HG03066 (cell line): ENCODE measurements around the gene CPED1.
"Not testable (repeated sequence)": the region's sequence is repeated elsewhere in the genome, so short reads cannot be mapped to it uniquely, and the experiment has no call there.

ENCODE experiments used
- ATAC-seq: cut with Tn5 transposase; IDR thresholded peaks from one replicate; pipeline ENCODE4 v1.9.1; 2021; ENCODE audit warnings: low read depth; ENCODE audit not compliant: unreplicated experiment

The CPED1 gene

GRCh38 chr7:121301446-121302213 is 313.1 kb downstream of the CPED1 start:
- no peak for ATAC-seq

DNA sequence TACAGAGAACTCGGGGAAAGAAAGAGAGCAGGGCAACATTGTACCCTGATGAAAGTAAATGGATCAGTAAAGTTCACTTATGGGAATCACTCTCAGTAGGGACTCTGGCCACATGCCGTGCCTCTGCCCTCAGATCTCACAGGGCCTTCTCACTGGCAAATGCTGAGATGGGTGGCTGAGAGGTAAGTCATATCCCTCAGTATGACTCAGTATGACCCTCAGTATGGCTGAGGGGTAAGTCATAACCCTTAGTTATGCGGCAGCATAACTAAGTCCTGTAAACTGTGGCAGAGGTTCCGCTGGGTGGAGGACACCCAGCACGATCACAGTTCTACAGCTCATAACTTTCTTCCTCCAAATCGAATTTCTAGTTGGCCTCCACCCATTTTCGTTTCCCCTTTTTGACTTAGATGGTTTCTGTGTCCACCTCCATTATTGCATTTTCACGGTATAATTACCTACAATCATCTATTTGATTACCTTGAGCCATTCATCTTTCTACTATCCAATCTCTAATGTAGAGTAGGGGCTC is 313.8 kb downstream of the CPED1 start:
- ATAC-seq: peak; percentile 67

DNA sequence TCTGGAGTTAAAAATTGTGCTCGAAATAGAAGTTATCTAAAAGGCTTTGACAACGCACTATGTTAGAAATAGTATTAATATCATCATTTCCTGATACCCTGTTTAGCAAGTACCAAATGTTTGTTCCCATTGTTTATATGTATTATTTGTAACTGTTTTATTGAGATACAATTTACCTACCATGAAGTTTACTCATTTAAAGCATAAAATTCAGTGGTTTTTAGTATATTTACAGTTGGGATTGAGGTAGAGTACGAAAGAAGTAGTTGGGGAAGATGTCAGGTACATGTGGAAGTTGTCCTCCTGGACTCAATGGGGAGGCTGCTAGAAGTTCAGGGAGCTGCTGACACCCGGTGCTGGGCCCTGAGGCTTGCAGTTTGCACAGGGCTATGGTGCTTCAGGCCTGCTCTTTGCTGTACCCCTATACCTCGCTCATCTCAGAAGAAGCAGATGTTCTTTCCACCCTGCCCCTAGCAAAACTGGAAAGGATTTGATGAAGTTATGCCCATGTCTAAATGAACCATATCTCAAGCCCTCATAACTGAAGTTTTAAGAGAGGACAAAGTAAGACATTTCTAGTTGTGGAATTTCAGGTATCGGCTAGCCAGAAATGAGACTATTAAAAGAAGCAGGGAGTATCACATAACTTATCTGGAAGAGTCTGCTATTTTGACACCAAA is 315.1 kb downstream of the CPED1 start:
- ATAC-seq: no peak

- no peak for ATAC-seq
Measured at GRCh38 chr7:121304102-121304658, 315.7 kb downstream of the CPED1 start.

GRCh38 chr7:121305109-121305508 is 316.6 kb downstream of the CPED1 start:
- no peak for ATAC-seq

GRCh38 chr7:121306565-121306964 is 318.1 kb downstream of the CPED1 start:
- ATAC-seq: no peak

- peak; percentile 41 for ATAC-seq
Measured at GRCh38 chr7:121307021-121307574, 318.6 kb downstream of the CPED1 start.

GRCh38 chr7:121313220-121313792 is 324.8 kb downstream of the CPED1 start:
- ATAC-seq: no peak

- ATAC-seq: peak; percentile 90
Measured at GRCh38 chr7:121313793-121314676, 325.5 kb downstream of the CPED1 start.

GRCh38 chr7:121315170-121315569 is 326.7 kb downstream of the CPED1 start:
- not testable (repeated sequence) for ATAC-seq

GRCh38 chr7:121322460-121322859 is 333.9 kb downstream of the CPED1 start:
- no peak for ATAC-seq

- ATAC-seq: no peak
Measured at GRCh38 chr7:121323515-121324302, 335.2 kb downstream of the CPED1 start.

GRCh38 chr7:121327671-121328070 is 339.2 kb downstream of the CPED1 start:
- no peak for ATAC-seq

DNA sequence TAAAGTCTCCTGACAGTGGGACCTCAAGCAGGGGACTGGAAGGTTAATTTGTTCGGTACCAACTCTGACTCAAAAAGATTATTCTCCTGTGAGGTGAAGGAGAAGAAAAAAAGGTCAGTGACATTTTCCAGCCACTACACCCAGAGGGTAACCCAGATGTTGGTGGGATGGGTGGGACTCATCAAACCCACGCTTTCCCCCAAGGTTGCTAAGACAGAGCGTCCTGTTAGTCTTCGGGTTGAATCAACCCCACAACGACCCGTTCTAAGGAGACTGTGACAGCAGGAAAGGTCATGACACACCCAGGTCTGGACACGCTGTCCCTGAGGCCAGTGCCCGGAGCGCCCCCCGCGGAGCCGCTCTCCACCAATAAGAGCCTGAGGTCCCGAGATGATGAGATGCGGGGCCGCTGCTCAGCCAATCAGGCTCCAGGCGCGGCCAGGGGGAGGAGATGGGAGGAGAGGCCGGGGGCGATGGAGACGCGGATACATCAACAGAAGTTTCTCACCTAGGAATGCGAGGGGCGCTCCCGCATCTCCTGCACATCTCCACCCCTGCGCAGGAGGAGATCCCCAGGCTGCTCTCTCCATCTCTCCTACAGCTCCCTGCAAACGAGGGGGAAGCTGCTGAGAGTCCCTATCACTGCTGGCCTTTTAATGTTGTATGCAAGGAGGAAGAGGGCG is 340.1 kb downstream of the CPED1 start, which contains the start of gene WNT16:
TSS of gene WNT16 (plus strand) at position 493 of the 683 bp plus-strand sequence. CDS start 293 bp downstream, outside the sequence.
- peak; percentile 11 for ATAC-seq

DNA sequence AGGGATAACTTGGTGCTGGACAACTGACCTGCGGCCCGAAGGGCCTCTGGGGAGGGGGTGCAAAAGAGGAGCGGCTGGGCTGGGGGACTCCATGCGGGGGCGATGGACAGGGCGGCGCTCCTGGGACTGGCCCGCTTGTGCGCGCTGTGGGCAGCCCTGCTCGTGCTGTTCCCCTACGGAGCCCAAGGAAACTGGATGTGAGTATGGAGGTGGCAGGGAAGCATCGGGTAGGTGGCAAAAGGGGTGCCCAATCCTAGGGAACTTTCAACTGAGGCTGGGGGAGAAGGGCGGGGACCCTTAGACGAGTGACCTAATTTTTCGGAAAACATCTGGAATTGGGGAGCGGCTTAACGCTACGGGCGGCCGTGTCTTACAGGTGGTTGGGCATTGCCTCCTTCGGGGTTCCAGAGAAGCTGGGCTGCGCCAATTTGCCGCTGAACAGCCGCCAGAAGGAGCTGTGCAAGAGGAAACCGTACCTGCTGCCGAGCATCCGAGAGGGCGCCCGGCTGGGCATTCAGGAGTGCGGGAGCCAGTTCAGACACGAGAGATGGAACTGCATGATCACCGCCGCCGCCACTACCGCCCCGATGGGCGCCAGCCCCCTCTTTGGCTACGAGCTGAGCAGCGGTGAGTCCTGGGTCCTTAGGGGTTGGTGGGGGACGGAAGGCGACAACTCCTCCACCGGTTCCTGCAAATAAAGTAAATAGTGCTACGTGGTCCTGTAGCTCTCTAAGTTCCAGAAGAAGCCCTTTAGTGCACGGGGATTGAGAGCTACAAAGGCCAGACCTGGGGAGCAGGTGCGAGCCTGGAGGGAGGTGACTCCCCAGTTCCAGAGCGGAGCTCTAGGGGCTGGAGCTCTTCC is 340.9 kb downstream of the CPED1 start:
- peak; percentile 56 for ATAC-seq

- peak; percentile 24 for ATAC-seq
Measured at GRCh38 chr7:121330053-121330833, 341.7 kb downstream of the CPED1 start.

DNA sequence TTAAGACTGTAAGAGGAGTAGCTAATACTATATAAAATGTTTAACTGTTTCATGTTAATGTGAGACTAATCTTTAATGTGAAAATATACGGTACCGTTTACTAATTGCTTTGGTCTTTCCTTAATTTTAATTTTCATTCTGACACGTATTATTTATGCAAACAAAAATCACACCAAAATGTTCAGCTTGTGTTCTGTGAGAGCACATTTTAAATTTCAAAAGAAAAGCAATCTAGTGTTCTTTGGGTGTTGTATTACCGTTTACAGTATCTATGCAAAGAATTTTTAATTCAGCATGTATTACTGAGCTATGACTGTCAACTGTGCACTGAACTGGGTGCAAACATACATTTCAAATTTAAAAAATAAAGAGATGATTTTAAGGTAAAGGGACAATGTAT is 342.5 kb downstream of the CPED1 start:
- no peak for ATAC-seq
